Astrocyte of the hippocampus (primary cell): ENCODE data around the gene CREBL2.
"Not testable (repeated sequence)": the region's sequence is repeated elsewhere in the genome, so short reads cannot be mapped to it uniquely, and the experiment has no call there.

Experiments used
- DNase-seq: peaks from one replicate; pipeline ENCODE4 v3.0.0; 2011; ENCODE audit warnings: low read depth, low spot score

Gene CREBL2

GRCh38 chr12:12611512-12612306 is at the start of gene CREBL2:
Gene CREBL2 (plus strand): TSS chr12:12611876. CDS start chr12:12612173, 297 bp downstream.
- DNase-seq: peak; percentile 98

GRCh38 chr12:12562016-12562483 is 49.6 kb upstream of the CREBL2 start:
- DNase-seq: peak; percentile 61

DNA sequence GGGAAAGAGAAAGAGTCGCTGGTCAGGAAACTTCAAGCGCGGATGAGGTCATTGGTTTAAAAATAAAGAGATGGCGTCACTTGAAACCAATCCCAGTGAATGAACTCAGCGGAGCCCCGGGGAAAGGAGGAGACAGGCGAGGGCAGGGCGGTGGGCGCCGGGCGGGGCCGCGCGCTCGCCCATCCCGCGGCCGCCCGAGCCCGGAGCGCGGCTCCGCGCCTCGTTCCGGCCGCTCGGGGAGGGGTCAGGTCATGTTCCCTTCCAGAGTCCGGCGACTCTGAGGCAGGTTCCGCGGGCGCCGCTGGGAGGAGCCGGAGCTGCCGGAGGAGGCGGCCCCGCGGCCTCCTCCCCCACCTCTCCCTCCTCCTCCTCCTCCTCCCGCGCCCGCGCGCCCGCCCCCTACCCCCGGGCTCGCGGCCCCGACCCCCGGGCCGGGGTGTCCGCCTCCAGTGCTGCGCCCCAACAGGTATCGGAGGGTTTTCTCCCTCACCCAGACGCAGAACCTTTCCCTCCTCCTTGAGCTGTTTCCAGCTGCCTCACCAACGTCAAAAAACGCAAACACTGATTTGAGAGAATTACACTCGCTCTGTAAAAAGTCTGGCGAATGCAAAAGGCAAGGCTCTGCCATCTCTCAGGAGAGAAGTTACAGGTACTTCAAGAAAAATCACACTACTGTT is 49.0 kb upstream of the CREBL2 start, which contains the start of gene DUSP16:
Gene DUSP16, minus strand, starts transcription at position 279 of the 677 bp plus-strand sequence. CDS start 41,765 bp downstream, outside the sequence.
- peak; percentile 98 for DNase-seq

DNA sequence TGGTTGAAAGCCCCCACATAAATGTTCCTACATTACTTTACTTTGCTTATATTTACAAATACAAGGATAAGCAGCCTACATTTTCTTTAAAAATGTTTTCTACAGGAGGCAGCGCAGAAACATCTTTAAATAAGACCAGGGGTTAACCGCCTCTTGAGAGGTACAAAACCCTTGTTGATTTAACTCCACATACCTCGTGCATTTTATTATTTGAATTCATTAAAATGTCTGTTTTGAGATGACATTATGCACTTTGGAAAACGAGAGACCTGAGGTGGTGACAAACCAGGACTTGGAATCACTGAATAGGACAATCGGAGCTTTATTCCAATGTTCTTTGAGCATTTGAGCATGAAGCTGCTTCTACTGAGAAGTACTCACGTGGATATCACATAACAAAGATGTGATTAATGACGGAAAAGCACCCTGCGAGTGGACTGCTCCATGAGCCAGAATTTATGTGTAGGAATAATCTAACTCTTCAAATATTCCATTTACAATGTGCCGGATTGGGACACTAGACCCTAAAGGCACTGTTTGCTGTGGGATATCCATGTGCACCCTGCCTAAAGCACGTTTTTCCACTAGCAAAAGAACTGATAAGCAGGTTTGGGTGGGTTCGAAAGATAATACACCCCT is 48.3 kb upstream of the CREBL2 start:
- peak; percentile 40 for DNase-seq

DNA sequence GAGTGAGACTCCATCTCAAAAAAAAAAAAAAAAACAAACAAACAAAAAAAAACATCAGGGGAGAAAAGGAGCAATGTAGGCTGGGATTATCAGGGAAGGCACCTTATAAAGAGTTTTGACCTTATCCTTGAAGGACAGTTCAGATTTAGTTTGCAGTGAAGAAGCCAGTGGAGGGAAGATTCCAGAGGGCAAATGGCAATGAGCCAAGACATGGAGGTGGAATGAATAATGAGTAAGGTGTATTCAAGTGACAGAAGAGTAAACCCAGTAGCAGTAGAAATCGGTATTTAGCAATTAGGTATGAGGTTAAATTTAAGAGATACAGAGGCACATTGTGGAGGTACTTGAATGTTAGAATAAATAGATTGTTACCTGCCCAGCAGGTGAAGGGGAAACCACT is 46.8 kb upstream of the CREBL2 start:
- DNase-seq: no peak

- DNase-seq: not testable (repeated sequence)
These were observed 45.7 kb upstream of the CREBL2 start for GRCh38 chr12:12565971-12566370.

- no peak for DNase-seq
These were observed 39.0 kb upstream of the CREBL2 start for GRCh38 chr12:12572659-12573058.

DNA sequence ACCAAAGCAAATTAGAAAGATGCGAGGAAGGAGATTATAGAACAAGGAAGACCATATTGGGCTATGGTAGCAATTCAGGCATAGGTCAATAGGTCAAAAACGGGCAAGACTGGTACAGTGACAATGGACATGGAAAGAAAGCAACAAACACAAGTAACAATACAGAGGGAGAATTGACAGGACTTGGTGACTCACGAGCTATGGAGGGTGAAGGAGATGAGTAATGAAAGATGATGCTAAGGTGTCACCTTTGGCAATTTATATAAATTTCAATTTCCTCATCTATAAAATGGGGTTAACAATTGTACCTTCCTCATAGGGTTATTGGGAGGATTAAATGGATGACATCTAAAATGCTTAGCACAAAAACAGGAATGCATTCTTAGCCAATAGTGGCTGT is 33.9 kb upstream of the CREBL2 start:
- DNase-seq: no peak

DNA sequence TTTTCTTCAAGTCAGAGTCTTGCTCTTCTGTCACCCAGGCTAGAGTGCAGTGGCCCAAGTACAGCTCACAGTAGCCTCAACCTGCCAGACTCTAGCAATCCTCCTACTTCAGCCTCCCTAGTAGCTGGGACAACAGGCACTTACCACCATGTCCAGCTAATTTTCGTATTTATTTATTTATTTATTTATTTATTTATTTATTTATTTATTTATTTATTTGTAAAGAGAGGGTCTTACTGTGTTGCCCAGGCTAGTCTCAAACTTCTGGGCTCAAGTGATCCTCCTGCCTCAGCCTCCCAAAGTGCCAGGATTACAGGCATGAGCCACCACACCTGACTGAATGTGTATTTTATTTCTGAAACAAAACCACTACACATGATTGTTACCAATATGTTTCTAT is 31.0 kb upstream of the CREBL2 start:
- not testable (repeated sequence) for DNase-seq

DNA sequence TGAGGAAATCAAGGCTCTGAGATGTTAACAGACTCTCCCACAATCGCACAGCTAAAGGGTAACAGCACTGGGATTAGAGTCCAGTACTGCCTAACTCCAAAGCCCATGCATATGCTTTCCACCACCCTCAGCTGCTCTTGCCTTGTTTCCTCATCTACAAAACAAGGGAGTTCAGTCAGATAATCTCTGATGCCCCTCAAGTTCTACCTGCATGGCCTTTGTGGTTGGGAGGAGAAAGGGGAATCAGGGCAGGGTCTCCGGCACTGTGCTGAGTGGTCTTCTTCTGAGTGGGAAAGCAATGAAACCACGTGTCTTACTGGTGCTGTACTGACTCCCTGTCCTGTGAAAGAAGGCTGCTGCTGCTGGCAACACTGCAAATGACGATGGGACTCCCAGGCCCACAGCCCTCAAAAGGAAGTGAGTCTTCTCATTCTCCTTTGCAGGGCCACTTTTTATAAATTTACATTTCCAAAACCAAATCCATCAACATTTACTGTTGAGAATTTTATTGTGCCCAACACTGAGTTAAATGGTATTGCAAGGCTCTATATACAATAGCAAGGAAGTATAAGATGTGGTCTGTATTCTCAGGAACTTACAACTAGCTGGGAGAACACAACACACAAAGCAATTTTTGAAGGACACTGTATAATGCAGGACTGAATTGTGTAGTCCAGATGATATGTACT is 29.3 kb upstream of the CREBL2 start:
- DNase-seq: no peak

GRCh38 chr12:12582895-12583303 is 28.8 kb upstream of the CREBL2 start:
- DNase-seq: no peak

DNA sequence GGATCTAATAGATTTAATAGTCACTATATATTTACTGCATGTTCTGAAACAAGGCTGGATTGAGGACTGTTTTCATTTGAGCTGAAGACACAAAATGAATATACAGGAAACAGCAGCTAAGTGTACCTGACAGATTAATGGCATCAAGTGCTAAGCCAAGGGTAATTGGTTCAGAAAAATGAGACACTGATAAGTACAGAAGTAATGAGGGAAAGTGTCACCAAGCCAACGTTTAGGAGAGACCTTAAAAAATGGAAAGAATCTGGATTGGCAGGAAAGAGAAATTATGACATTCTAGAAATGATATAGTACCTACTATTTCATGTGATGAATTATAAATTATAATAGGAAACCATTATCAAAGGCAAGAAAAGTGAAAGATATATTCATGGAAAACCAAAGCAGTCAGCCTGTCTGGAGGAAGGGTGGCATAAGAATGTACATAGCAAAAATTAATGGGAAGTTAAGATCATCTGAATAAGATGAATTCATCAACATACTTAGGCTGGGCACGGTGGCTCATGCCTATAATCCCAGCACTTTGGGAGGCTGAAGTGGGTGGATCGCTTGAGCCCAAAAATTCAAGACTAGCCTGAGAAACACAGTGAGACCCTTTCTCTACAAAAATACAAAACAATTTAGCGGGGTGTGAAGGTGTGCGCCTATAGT is 28.0 kb upstream of the CREBL2 start:
- DNase-seq: no peak

DNA sequence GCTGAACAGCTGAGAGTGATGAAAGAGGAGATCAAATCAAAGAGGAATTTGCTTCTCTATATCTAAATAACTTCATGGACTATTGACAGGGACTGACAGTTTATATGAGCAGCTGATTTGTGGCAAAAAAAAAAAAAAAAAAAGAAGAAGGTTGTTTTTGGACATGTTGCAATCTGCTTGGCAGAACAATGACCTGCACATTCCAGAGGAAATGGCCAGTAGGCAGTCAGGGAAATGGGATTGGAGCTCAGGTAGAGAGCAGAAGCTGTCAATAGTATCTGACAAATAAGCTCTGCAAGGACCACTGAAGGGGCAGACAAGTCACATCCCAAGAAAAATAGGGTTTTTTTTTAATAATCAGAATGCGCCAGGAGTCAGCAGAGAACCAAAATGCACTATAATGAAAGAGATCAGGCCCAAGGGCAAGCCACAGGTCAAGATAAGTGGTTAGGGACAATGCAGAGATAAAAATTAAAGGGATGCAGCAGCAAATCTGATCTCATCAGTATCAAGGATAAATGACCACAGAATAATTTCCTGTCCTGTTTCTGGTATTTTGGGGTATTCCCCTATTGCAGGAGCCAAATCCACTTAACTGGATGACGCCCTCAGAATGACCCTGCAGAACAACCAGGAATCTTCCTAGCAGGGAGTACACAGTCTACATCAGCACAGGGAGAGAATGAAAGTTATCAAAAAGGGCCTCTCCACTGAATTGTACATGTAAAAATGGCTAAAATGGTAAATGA is 26.4 kb upstream of the CREBL2 start:
- DNase-seq: no peak

- DNase-seq: no peak
These were observed 24.6 kb upstream of the CREBL2 start for GRCh38 chr12:12586879-12587675.

DNA sequence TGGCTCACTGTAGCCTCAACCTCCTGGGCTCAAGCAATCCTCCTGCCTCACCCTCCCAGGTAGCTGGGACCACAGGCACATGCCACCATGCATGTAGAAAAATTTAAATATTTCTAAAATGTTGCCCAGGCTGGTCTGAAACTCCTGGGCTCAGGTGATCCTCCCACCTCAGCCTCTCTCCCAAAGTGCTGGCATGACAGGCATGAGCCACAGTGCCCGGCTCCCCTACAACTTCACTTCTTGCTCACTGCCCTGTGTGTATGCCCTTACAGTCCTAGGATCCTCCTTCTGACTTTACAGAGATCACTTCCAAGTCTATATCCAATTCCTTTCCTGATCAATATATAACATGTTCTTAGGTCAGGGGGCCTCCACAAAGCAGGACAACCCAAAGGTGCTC is 23.8 kb upstream of the CREBL2 start:
- no peak for DNase-seq

DNA sequence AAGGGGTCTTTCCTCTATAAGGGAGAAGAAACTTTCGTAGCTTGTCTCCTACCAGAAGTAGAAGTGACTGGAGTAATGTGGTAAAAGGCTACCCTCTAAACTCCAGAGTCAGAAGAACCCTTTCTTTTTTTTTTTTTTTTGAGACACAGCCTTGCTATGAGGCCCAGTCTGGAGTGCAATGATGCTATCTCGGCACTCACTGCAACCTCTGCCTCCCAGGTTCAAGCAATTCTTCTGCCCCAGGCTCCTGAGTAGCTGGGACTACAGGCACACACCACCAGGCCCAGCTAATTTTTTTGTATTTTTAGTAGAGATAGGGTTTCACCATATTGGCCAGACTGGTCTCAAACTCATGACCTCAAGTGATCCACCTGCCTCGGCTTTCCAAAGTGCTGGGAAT is 23.2 kb upstream of the CREBL2 start:
- not testable (repeated sequence) for DNase-seq

- DNase-seq: no peak
These were observed 20.7 kb upstream of the CREBL2 start for GRCh38 chr12:12590961-12591360.

DNA sequence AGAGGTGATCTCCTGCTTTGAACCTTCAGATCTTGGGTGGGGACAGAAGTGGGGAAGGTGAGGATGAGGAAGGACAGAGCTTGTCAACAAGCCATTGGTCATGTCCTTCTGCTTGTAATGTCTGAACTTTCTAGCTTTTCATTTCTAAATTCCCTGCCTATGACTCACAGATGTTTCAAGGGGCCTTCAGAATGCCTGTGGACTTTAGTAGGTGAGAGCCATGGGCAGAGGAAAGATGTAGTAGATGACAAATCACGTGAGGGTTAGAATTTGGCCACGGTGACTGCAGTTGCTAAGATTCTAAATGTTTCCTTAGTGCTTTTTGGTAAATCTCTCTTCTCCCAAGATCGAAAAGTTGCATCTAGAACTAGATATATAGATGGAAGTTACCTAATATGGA is 18.7 kb upstream of the CREBL2 start:
- peak; percentile 75 for DNase-seq

DNA sequence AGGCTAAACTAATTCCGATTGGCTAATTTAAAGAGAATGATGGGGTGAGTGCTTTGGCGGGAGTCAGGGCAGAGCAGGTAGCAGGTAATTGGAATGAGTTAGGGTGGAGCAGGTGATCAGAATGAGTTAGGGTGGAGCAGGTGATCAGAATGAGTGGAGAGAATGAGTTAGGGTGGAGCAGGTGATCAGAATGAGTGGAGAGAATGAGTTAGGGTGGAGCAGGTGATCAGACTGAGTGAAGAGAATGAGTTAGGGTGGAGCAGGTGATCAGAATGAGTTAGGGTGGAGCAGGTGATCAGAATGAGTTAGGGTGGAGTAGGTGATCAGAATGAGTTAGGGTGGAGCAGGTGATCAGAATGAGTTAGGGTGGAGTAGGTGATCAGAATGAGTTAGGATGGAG is 15.7 kb upstream of the CREBL2 start:
- not testable (repeated sequence) for DNase-seq

DNA sequence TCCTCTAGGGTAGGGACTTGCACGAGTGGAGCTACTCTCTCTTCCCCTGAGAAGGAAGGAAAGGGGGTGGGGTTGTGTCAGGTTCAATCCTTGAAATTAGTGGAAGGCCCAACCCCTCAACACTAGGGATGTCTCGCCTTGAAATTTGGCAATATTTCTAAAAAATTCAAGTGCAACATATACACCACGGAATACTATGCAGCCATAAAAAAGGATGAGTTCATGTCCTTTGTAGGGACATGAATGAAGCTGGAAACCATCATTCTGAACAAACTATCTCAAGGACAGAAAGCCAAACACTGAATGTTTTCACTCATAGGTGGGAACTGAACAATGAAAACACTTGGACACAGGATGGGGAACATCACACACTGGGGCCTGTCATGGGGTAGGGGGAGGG is 15.1 kb upstream of the CREBL2 start:
- not testable (repeated sequence) for DNase-seq
